Left ventricle myocardium inferior (tissue), 1 donor: Measurements from ENCODE around the gene GNB2. TPM values are rescaled to one million over a fixed set of nuclear protein-coding genes. Genes with fewer than 3 reads are reported as not detected.

Experiments
- DNase-seq: peaks from one replicate; pipeline ENCODE4 v3.0.0-alpha.2; 2020
- H3K27ac ChIP-seq: fragments of 200-600 bp; replicated peaks from 2 replicates; pipeline ENCODE4 v1.8.0; 2021
- H3K27me3 ChIP-seq: fragments of 200-600 bp; 2 replicates; pipeline ENCODE4 v1.8.0; 2021; ENCODE audit warnings: low read depth
- H3K36me3 ChIP-seq: fragments of 200-600 bp; 2 replicates; pipeline ENCODE4 v1.8.0; 2021
- H3K4me1 ChIP-seq: fragments of 200-600 bp; 2 replicates; pipeline ENCODE4 v1.8.0; 2021
- H3K4me3 ChIP-seq: fragments of 200-600 bp; 2 replicates; pipeline ENCODE4 v1.8.0; 2021; ENCODE audit warnings: mild to moderate bottlenecking, moderate library complexity
- H3K9me3 ChIP-seq: fragments of 200-600 bp; replicated peaks from 2 replicates; pipeline ENCODE4 v1.8.0; 2021
- CTCF ChIP-seq: fragments of 200-600 bp; IDR thresholded peaks from 2 replicates; pipeline ENCODE4 v1.8.0; 2021; ENCODE audit warnings: antibody characterized with exemption, mild to moderate bottlenecking, borderline replicate concordance
- intact Hi-C: fragments of 100-400 bp; cut with micrococcal nuclease; formaldehyde crosslinking; loops from one replicate; pipeline ENCODE4 v1.11.0; 2022
- total RNA-seq: library from RNA; stranded (reverse); fragmentation: NEBNext Ultra II Directional; extraction: Animal tissue kit (Norgen Biotek cat#: 25700); gene quantifications from one replicate; pipeline ENCODE4 v1.2.1, GENCODE V29; 2021
- donor health status: DM: no; HTN: yes; CAD: no; lungs with severe emphysema.

Gene GNB2
- total RNA-seq, 1 donor from 2014 or later: 98.3 TPM

DNA sequence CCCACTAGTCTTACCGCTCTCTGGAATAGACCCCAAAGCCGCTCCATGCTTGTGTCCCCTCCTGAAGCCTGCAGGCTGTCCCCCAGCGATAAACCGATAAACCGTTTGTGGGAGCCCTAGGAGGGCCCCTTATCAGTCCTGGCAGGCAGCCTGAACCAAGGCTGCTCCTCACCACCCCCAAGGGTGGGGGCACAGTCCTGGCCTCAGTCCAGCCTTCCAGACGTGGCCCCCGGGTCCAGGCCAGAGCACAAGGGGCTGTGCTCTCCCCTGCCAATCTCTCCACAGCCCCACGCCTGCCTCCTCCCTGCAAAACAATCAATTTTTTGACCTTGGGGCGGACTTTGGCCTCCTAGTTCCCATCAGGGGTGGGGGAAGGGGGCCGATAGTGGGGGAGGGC lies 32.1 kb upstream of the GNB2 start, which contains the start of gene TFR2:
Gene TFR2, minus strand, starts transcription at position 90 of the 397 bp plus-strand sequence. Its CDS starts 43 bp downstream, at position 47.
- Histone ChIP-seq H3K4me1 (no peaks in the 10 kb centered on the region), H3K27ac (no peak within 1 kb of the TSS), H3K36me3 (no peaks in the 10 kb centered on the region), H3K9me3 (no peaks in the 10 kb centered on the region), H3K27me3 (peaks cover 96% of the 10 kb centered on the region), H3K4me3 (no peak within 1 kb of the TSS)
- intact Hi-C loops: no loop called here
- no peak for TF ChIP-seq CTCF
- no peak for DNase-seq

GRCh38 chr7:100641860-100642533 lies 31.5 kb upstream of the GNB2 start:
- Histone ChIP-seq H3K4me1 (no peaks in the 10 kb centered on the region), H3K9me3 (no peaks in the 10 kb centered on the region), H3K4me3 (no peak overlapping the region), H3K27me3 (peaks cover 96% of the 10 kb centered on the region), H3K27ac (no peak overlapping the region), H3K36me3 (no peaks in the 10 kb centered on the region)
- no peak for DNase-seq
- intact Hi-C loops: no loop called here
- no peak for TF ChIP-seq CTCF

DNA sequence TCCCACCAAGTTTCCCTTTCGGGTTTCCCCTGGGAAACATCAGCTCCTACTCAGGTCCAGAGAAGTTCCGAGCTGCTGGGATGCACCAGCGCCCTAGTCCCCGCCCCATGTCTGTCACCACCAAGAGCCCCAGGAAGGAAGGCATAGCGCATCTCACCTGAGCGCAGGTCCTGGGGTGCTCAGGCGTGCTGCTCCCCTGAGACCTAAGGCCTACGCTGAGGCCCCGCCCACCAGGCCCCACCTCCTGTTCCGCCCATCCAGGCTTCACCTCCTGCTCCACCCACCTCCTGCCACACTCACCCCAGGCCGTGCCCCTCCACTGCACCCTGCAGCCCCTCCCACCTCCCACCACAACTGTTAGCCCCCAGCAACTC lies 31.0 kb upstream of the GNB2 start:
- Histone ChIP-seq H3K27ac (no peak overlapping the region), H3K27me3 (peaks cover 96% of the 10 kb centered on the region), H3K4me3 (no peak overlapping the region), H3K4me1 (no peaks in the 10 kb centered on the region), H3K9me3 (no peaks in the 10 kb centered on the region), H3K36me3 (no peaks in the 10 kb centered on the region)
- intact Hi-C loops: no loop called here
- no peak for DNase-seq
- no peak for TF ChIP-seq CTCF

GRCh38 chr7:100649826-100650565 lies 23.5 kb upstream of the GNB2 start:
- Histone ChIP-seq H3K27ac (no peak overlapping the region), H3K27me3 (peaks cover 100% of the 10 kb centered on the region), H3K4me1 (no peaks in the 10 kb centered on the region), H3K9me3 (no peaks in the 10 kb centered on the region), H3K4me3 (no peak overlapping the region), H3K36me3 (no peaks in the 10 kb centered on the region)
- no peak for TF ChIP-seq CTCF
- intact Hi-C loops: no loop called here
- no peak for DNase-seq

DNA sequence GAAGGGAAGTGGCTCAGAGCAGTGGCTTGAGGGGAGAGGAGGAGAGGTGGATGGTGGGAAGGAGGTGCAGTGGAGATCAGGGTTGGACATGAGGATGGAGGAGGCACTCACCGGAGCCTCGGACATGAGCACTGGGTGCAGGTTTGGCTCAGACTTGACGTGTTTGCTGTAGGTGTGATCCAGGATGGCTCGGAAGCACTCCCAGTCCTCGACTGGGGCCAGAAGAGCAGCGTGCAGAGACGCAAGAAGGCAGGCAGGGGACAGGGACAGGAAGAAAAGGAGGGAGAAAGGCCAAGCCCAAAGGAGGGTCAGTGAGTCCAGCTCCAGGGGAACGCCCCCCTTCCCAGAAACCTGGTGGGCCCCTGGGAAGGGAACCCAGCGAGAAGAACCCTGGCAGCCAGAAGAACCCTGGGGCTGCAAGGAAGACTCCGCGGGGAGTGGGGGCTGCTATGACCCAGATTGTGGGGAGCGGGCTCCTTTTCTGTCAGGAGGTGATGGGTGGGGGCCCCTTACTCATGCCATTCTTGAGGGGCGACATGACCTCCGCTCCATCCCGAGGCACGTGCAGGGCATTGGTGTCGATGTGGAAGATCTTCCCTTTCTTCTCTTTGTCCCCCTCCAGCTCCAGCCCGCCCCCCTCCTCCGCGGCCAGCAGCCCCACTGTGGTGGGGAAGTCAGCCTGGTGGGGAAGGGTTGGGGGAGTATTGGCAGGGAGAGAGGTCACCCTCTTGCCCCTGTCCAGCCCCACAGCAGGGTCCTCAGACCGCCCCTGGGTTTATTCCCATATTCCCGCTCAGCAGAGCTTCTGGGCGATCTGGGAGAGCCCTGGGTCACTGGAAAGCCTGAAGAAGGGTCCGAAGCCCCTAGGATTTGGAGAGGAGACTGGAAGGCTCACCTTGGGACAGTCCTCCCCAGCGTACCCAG lies 18.4 kb upstream of the GNB2 start:
- H3K9me3 ChIP-seq: no peaks in the 10 kb centered on the region
- H3K4me3 ChIP-seq: no peak overlapping the region
- no peaks in the 10 kb centered on the region for H3K4me1 ChIP-seq
- intact Hi-C loops: no loop called here
- H3K27ac ChIP-seq: no peak overlapping the region
- peaks cover 100% of the 10 kb centered on the region for H3K27me3 ChIP-seq
- no peaks in the 10 kb centered on the region for H3K36me3 ChIP-seq
- DNase-seq: no peak
- no peak for TF ChIP-seq CTCF
